Mucosa of stomach (tissue), 1 donor: Measurements from ENCODE around the gene MYOM1.
A peak's percentile ranks its signal among the peaks of the same experiment; 100 is the strongest.

Experiments
- H3K27me3 ChIP-seq: one replicate; pipeline ENCODE4 v1.7.0; 2013; ENCODE audit warnings: mild to moderate bottlenecking, low read length; ENCODE audit not compliant: control insufficient read depth, insufficient read depth
- H3K36me3 ChIP-seq: one replicate; pipeline ENCODE4 v1.7.0; 2013; ENCODE audit warnings: low read length; ENCODE audit not compliant: control insufficient read depth, insufficient read depth
- H3K4me1 ChIP-seq: one replicate; pipeline ENCODE4 v1.7.0; 2013; ENCODE audit warnings: mild to moderate bottlenecking, low read length; ENCODE audit not compliant: control insufficient read depth, insufficient read depth
- H3K4me3 ChIP-seq: one replicate; pipeline ENCODE4 v1.7.0; 2013; ENCODE audit warnings: low read length
- H3K9ac ChIP-seq: one replicate; pipeline ENCODE4 v1.7.0; 2013; ENCODE audit warnings: mild to moderate bottlenecking, low read length, moderate library complexity
- H3K9me3 ChIP-seq: one replicate; pipeline ENCODE4 v1.7.0; 2013; ENCODE audit warnings: mild to moderate bottlenecking, low read length, moderate library complexity; ENCODE audit not compliant: control insufficient read depth
- donor health status: Pancreatic carcinoma.

The MYOM1 gene

GRCh38 chr18:3129053-3129864 is 90.5 kb downstream of the MYOM1 start:
- Histone ChIP-seq H3K9ac (no peak overlapping the region), H3K9me3 (no peaks in the 10 kb centered on the region), H3K36me3 (no peaks in the 10 kb centered on the region), H3K4me3 (no peak overlapping the region), H3K27me3 (no peaks in the 10 kb centered on the region), H3K4me1 (no peaks in the 10 kb centered on the region)

GRCh38 chr18:3126457-3127097 is 93.2 kb downstream of the MYOM1 start:
- Histone ChIP-seq H3K4me1 (no peaks in the 10 kb centered on the region), H3K9me3 (no peaks in the 10 kb centered on the region), H3K27me3 (no peaks in the 10 kb centered on the region), H3K4me3 (no peak overlapping the region), H3K36me3 (no peaks in the 10 kb centered on the region), H3K9ac (no peak overlapping the region)

GRCh38 chr18:3124822-3125221 is 94.9 kb downstream of the MYOM1 start:
- Histone ChIP-seq H3K9me3 (no peaks in the 10 kb centered on the region), H3K4me1 (peaks cover 10% of the 10 kb centered on the region), H3K36me3 (no peaks in the 10 kb centered on the region), H3K9ac (no peak overlapping the region), H3K27me3 (no peaks in the 10 kb centered on the region), H3K4me3 (no peak overlapping the region)

- Histone ChIP-seq H3K9me3 (no peaks in the 10 kb centered on the region), H3K4me1 (peaks cover 29% of the 10 kb centered on the region), H3K36me3 (no peaks in the 10 kb centered on the region), H3K4me3 (no peak overlapping the region), H3K27me3 (no peaks in the 10 kb centered on the region), H3K9ac (no peak overlapping the region)
These were observed 96.9 kb downstream of the MYOM1 start for GRCh38 chr18:3122851-3123250.

GRCh38 chr18:3121259-3121658 is 98.5 kb downstream of the MYOM1 start:
- peaks cover 41% of the 10 kb centered on the region for H3K4me1 ChIP-seq
- no peaks in the 10 kb centered on the region for H3K27me3 ChIP-seq
- H3K4me3 ChIP-seq: no peak overlapping the region
- H3K9me3 ChIP-seq: no peaks in the 10 kb centered on the region
- no peaks in the 10 kb centered on the region for H3K36me3 ChIP-seq
- peak overlapping the region; percentile 30 for H3K9ac ChIP-seq

GRCh38 chr18:3120356-3120755 is 99.4 kb downstream of the MYOM1 start:
- Histone ChIP-seq H3K9me3 (no peaks in the 10 kb centered on the region), H3K36me3 (no peaks in the 10 kb centered on the region), H3K9ac (no peak overlapping the region), H3K4me1 (peaks cover 41% of the 10 kb centered on the region), H3K4me3 (no peak overlapping the region), H3K27me3 (no peaks in the 10 kb centered on the region)

GRCh38 chr18:3119401-3120341 is 100.1 kb downstream of the MYOM1 start:
- Histone ChIP-seq H3K36me3 (no peaks in the 10 kb centered on the region), H3K27me3 (no peaks in the 10 kb centered on the region), H3K9ac (peak overlapping the region; percentile 32), H3K4me3 (no peak overlapping the region), H3K9me3 (no peaks in the 10 kb centered on the region), H3K4me1 (peaks cover 41% of the 10 kb centered on the region)

- H3K36me3 ChIP-seq: no peaks in the 10 kb centered on the region
- no peaks in the 10 kb centered on the region for H3K27me3 ChIP-seq
- H3K4me1 ChIP-seq: peaks cover 41% of the 10 kb centered on the region
- no peaks in the 10 kb centered on the region for H3K9me3 ChIP-seq
- H3K9ac ChIP-seq: peak overlapping the region; percentile 16
- no peak overlapping the region for H3K4me3 ChIP-seq
These were observed 101.4 kb downstream of the MYOM1 start for GRCh38 chr18:3118195-3119010.

- peaks cover 41% of the 10 kb centered on the region for H3K4me1 ChIP-seq
These were observed 102.1 kb downstream of the MYOM1 start for GRCh38 chr18:3117493-3118192.

GRCh38 chr18:3115447-3116030 is 104.2 kb downstream of the MYOM1 start:
- H3K27me3 ChIP-seq: no peaks in the 10 kb centered on the region
- no peak overlapping the region for H3K9ac ChIP-seq
- peaks cover 37% of the 10 kb centered on the region for H3K4me1 ChIP-seq
- H3K4me3 ChIP-seq: no peak overlapping the region
- no peaks in the 10 kb centered on the region for H3K9me3 ChIP-seq
- no peaks in the 10 kb centered on the region for H3K36me3 ChIP-seq

More at GRCh38 chr18:3117493-3118192, 102.1 kb downstream of the MYOM1 start:
- H3K9me3 ChIP-seq: no peaks in the 10 kb centered on the region
- H3K27me3 ChIP-seq: no peaks in the 10 kb centered on the region
- no peaks in the 10 kb centered on the region for H3K36me3 ChIP-seq
- H3K9ac ChIP-seq: peak overlapping the region; percentile 16
- no peak overlapping the region for H3K4me3 ChIP-seq
